NCI-H2227 (cell line): ENCODE measurements around the gene SERGEF.
"Not testable (repeated sequence)": the region's sequence is repeated elsewhere in the genome, so short reads cannot be mapped to it uniquely, and the experiment has no call there.

Source experiments
- DNase-seq: peaks from one replicate; lab custom pipeline; 2025; ENCODE audit not compliant: unreplicated experiment; lab: John Stamatoyannopoulos, UW

The SERGEF gene

DNA sequence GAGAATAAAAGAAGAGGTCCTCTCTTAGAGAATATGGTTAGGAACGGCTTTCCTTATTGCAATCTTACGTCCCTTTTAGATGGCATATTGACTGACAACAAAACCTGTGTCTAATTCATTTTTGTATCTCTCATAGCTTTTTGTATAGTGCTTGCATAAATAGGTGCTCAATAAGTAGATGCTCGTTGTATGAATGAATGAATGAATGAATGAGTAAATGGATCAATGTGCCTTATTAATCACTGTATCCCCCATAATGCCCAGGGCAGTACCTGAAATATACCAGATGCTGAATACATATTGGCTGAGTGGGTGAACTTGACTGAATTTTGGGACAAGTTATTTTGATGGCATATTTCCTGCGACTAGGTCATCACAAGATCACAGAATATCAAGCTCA lies 97.9 kb downstream of the SERGEF start:
- DNase-seq, result no peak

DNA sequence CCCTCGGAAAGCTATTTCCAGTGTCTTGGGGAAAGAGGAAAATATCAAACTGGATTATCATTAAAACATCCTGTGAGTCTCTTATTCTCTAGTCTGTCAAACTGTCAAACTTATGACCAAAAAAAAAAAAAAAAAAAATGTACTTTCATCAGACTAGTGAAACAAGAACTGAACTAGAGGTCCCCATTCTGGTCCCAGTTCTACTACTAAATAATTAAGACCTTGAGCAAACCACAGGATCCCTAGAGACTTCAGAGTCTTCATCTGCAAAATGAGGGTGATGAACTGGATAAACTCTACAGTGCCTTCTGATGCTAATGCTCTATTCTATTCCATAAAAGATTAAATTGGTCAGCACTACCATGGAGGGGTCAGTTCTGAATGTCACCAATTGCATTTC lies 105.8 kb downstream of the SERGEF start:
- no peak for DNase-seq

DNA sequence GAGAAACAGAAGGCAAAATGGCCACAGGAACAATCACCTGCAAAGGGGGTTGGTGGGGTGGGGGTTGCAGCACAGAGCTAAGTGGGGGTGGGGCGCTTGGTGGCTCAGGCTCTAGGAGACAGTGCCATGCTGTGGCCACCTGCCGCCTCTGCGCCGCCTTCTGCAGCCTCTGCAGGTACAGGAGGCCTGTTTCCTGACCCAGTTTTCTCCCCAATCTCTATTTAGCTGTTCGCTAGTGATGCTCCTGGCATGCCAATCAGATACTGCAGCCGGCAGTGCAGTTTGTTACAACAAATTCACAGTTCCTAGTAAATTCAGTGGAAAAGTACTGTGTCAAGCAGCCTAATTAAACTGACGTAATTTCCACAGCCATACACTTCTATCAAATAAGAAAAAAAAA lies 106.4 kb downstream of the SERGEF start:
- DNase-seq, result peak; percentile 57

DNA sequence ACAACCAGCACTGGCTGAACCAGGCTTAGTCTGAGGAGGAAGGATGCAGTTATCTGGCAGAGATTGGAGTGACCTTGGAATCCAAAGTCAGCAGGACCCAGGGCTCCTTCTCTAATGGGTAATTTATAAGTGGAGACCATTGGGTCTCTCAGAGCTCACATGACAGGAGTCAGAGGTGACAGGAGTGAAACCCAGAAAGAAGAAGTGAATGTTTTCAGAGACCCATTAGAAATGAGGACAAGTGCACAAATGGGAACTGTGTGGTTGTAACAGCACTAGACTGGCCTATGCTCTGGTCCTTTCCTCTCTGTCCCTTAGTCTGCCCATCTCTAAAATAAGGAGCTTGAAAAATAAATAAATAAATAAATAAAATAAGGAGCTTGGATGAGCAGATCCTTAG lies 107.4 kb downstream of the SERGEF start:
- no peak for DNase-seq

DNA sequence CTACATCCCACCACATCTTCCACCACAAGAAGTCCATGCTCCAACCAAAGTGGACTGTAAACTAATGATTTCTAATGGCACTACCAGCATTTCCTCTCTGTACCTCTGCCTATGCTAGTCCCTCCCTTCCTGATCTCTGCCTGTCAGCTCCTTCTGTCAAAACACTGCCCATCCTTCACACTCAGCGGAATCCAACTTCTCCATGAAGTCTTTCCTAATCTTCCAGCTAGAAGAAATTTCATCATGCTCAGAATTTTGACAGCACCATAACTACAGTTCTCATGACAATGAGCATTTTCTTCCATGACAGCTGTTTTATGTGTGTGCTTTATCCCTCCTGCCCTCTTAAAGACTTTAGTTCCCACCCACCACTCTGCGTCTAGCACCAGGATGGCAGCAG lies 111.4 kb downstream of the SERGEF start:
- DNase-seq, result no peak

DNA sequence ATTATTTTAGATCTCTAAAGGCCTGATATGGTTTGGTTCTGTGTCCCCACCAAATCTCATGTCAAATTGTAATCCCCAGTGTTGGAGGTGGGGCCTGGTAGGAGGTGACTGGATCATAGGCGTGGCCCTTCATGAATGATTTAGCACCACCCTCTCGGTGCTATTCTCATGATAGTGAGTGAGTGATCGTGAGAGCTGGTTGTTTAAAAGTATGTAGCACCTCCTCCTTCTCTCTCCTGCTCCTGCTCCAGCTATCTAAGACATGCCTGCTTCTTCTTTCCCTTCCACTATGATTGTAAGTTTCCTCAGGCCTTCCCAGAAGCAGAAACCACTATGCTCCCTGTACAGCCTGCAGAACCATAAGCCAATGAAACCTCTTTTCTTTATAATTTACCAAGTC lies 114.1 kb downstream of the SERGEF start:
- DNase-seq, result no peak

DNA sequence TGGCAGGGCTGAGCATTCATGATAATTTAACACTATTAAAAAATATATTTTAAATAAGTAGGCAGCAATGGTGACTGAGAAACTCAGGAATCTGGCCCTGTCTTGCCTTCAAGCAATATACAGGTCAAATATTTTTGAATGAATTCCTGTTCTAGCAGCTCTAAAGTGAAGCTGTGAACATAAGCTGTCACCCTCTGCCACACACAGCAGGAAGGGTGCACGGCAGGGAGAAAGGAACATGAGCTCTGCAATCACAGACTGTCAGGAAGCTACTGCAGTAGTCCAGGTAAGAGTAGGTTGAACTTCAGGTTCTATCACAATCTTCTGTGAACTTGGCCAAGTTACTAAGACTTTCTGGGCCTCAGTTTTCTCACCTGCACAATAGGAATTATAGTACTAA lies 114.8 kb downstream of the SERGEF start:
- DNase-seq, result no peak

DNA sequence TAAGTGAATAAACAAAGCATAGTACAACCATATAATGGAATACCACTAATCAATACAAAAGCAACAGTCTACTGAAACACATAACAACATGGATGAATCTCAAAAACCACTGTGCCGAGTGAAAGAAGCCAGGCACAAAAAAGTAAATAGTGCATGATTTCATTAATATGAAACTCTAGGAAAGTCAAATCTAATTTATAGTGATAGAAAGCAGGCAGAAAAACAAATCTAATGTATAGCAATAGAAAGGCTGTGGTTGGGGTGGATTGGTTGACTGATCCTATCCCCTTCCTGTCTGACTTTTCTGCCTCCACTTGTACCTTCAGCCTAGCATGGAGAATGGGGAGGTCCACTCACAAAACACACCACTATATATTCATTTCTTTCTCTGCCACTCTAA lies 115.4 kb downstream of the SERGEF start:
- no peak for DNase-seq

DNA sequence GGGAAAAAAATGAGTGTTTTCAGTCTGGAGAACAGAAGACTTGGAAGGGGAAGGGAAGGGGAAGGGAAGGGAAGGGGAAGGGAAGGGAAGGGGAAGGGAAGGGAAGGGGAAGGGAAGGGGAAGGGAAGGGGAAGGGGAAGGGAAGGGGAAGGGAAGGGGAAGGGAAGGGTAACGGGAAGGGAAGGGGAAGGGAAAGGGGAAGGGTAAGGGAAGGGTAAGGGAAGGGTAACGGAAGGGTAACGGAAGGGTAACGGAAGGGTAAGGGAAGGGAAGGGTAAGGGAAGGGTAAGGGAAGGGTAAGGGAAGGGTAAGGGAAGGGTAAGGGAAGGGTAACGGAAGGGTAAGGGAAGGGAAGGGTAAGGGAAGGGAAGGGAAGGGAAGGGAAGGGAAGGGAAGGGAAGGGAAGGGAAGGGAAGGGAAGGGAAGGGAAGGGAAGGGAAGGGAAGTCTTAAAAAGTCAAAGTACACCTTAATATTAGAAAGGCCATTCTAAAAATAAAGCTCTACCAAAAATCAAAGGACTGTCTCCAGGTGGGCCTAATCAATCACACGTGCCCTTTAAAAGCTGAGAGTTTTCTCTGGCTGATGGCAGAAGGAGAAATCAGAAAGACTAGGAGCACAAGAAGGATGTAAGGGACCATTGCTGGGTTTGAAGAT lies 116.2 kb downstream of the SERGEF start:
- DNase-seq, result not testable (repeated sequence)

DNA sequence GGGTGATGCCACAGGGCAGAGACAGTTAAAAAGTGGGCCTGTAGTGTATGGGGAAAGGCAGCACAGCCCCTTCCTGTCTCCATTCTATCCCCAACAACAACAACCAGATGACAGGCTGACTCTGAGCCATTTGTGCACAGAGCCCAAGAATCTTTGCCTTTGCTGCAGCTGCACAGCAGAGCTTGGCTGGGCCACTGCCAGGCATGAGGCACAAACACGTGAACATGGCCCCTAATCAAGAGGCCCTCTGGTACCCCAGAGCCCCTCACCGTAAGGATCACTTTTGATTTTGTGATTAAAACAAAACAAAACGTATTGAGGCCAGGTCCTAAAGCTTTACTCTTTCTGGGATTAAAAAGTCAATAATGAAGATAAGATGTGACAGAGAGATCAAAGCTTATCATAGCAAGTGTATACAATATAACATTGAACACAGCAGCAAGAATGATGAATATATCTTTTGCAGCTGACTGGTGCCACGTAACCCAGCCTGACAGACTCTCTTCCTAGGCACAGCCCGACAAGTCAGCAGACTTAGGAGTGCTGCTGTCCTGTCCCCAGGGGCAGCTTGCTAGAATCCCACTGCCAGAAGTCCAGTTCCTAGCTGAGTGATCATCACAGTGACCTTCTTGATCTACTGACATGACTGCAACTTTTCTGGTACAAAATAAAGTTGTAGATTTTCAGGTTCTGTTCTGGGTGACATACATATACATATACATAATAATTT lies 117.8 kb downstream of the SERGEF start:
- DNase-seq, result no peak

DNA sequence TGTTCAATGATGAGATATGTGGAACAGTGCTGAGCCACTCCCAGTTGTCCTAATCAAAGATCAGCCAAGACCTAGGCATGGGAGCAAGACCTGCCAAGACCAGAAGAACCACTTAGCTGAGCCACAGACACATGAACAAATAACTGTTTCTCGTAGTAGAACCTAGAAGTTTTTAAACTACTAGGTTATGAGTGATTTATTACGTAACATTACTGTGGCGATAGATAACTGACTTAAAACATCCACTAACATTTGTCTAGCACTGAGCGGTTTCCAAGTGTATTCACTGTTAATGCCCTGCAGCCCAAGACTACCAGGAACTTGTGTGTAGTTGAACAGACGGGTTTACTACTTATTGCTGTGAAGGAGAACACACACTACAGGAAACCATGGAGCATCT lies 120.4 kb downstream of the SERGEF start:
- no peak for DNase-seq

DNA sequence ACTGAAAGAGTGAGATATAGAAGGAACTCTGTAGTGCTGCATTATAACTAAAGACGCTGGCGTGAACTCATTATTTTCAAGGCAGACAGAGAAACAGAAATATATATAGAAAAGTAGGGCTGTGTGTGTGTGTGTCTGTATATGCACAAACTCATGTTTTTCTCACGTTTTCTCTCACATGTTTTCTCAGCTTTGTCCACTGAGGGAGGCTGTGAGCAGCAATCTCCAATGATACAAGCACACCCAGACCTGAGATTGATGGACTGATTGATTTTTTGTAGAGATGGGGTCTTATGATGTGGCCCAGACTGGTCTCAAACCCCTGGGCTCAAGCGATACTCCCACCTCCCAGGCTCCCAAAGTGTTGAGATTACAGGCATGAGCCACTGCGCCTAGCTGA lies 122.5 kb downstream of the SERGEF start:
- no peak for DNase-seq

DNA sequence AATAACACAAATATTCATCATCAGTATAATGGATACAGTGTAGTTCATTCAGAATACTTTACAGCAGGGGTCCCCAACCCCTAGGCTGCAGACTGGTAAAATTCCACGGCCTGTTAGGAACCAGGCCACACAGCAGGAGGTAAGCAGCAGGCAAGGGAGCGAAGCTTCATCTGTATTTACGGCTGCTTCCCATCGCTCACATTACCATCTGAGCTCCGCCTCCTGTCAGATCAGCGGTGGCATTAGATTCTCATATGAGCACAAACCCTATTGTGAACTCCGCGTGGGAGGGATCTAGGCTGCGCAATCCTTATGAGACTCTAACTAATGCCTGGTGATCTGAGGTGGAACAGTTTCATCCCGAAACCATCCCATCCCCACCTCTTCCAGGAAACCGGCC lies 125.1 kb downstream of the SERGEF start:
- peak; percentile 62 for DNase-seq

DNA sequence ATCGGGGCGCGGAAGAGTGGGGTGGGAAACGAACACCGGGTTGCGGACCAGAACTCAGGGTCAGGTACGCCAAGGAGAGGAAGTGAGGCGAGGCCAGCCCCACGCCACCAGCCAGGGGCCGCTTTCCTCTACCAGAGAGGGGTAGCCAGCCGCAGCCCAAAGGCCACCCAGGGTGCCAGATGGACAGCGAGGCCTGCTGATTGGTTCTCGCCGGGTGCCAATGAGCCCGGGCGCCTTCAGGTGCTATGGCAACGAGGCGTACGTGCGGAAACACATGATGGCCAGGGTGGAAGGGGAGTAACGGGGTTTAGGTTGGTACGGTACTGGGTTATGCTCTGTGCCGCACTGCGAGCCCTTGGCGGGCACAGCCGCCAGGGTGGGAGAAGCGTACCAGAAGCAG lies 128.9 kb downstream of the SERGEF start:
- no peak for DNase-seq

DNA sequence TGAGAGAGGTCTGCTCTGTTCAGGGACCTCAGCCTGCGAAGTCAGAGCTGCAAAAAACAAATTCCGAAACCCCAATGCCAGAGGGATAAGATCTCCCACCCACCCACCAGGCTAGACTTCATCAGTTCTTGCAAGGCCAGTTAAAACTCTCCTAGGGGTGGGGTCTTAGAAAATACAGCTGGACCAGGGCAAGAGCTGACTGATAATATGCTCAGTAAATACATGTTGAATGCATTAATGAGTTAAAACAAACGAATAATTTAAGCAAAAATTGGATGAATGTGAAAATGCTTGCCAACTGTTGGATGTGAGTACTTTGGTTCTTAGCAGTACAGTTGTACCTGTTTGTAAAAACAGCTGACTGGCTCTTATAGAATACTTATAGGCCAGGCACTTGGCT lies 129.8 kb downstream of the SERGEF start:
- DNase-seq, result no peak

DNA sequence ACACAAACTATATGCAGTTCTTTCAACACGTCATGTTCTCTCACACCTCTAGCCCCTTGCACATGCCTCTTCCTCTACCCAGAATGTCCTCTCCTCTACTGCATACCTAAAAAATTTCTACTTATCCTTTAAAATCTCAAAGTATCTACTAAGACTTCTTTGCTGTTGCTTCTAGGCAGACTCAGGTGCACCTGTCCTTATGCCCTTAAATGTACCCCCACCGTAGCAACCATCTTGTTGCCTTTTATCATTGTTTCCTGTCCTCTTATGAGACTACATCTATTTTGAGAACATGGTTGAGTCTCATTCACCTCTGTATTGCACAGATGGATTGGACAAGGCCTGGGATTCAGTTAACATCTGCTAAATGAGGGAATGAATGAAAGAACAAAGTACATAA lies 134.1 kb downstream of the SERGEF start:
- no peak for DNase-seq

DNA sequence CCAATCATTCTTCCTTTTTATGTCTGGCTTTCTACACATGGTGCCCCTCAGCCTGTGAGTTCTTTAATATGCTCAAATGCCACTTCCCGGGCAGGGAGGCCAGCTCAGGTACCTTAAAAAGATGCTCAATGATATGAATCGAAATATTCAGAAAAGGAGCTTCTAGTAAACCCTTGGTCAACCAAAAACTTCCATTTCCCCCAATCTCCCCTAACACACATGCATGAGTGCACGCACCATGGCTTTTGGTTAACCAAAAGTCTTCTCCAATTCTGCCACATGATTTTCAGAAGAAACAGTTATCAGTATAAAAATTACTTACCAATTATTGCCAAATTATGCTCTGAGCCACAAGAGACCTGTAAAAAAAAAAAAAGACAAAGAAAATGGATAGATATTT lies 135.0 kb downstream of the SERGEF start:
- DNase-seq, result no peak

DNA sequence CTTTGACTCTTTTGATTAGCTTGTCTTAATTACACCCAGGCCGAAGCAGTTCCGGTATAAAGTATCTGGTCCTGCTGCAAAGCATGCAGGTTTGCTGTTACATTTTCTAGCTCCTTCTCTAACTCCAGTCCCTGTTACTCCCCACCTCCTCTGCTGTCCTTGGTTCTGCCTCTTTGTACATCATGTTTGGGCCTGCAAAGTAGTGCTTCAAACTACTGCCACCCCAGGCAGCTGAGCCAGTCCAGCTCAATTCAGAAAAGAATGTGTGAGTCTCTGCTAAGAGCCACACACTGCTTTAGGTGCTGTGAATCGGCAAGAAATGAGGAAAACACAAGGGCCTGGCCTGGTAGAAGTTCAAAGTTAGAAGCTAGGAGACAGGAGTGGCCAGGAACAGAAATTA lies 136.0 kb downstream of the SERGEF start:
- DNase-seq, result no peak

DNA sequence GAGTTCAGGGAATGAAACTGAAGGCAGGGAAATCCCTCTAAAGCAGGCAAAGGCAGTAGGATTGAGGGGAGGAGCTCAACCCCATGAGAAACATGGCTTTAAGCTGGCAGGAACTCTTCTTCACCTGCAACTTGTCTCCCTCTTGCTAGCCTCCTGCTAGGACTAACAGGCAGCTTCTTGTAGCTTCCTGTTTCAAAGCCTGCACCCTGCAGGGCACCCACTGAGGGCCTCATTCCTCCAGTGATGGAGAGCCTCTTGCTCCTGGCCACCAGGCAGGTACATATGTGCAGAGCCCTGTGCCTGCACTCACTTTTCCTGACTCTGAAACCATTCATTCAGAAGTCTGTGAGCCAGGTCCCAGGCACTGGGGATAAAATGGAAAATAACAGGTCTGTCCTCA lies 137.0 kb downstream of the SERGEF start:
- DNase-seq, result no peak

DNA sequence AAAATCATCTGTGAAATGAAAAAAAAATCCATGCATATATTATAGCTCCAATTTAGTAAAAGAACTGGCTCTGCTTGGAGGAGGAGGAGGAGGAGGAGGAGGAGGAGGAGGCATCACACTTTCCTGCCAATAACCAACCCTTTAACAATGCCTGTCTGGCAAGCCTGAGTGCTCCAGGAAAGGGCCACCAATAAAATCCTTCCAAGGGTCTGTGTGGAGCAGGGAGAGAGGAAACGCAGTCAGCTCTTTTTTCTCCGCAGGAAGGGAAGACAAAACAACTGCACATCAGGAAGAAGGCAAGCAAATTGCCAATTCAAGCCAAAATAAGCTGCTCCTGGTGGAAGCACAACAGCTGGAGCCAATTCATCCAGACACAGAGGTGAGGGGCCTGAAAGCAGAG lies 139.3 kb downstream of the SERGEF start:
- no peak for DNase-seq

DNA sequence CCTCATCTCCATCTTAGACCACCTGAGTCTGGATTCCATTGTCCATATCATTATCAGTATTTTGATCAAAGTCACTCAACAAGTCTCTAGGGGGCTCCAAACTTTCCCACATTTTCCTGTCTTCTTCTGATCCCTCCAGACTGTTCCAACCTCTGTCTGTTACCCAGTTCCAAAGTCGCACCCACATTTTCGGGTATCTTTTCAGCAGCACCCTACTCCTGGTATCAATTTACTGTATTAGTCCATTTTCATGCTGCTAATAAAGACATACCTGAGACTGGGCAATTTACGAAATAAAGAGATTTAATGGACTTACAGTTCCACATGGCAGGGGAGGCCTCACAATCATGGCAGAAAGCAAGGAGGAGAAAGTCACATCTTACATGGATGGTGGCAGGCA lies 144.4 kb downstream of the SERGEF start:
- DNase-seq, result not testable (repeated sequence)

DNA sequence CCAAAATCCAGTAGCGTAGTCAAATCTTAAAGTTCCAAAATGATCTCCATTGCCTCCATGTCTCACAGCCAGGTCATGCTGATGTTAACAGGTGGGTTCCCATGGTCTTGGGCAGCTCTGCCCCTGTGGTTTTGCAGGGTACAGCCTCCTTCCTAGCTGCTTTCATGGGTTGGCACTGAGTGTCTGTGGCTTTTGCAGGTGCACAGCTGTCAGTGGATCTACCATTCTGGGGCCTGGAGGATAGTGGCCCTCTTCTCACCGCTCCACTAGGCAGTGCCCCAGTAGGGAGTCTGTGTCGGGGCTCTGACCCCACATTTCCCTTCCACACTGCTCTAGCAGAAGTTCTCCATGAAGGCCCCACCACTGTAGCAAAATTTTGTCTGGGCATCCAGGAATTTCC lies 145.5 kb downstream of the SERGEF start:
- DNase-seq, result no peak
